Trophoblast cell (in vitro differentiated cells and primary cell): ENCODE measurements around the gene PLA2G3.

Experiments used
- DNase-seq, 2 donors: peaks; one replicate each; pipeline ENCODE4 v3.0.0-alpha.2; 2016
- H2AFZ ChIP-seq: 2 replicates; pipeline ENCODE4 v1.6.1; 2013; ENCODE audit warnings: low read length, moderate library complexity, mild to moderate bottlenecking; ENCODE audit not compliant: insufficient read depth, poor library complexity
- H2AK5ac ChIP-seq: 2 replicates; pipeline ENCODE4 v1.6.1; 2013; ENCODE audit warnings: mild to moderate bottlenecking, low read length
- H2BK120ac ChIP-seq: 2 replicates; pipeline ENCODE4 v1.6.1; 2013; ENCODE audit warnings: low read length, mild to moderate bottlenecking, moderate library complexity; ENCODE audit not compliant: insufficient read depth, poor library complexity
- H2BK12ac ChIP-seq: 2 replicates; pipeline ENCODE4 v1.6.1; 2013; ENCODE audit warnings: mild to moderate bottlenecking, low read length, moderate library complexity
- H2BK5ac ChIP-seq: 2 replicates; pipeline ENCODE4 v1.6.1; 2013; ENCODE audit warnings: low read length, low read depth, moderate library complexity, mild to moderate bottlenecking; ENCODE audit not compliant: poor library complexity
- H3K14ac ChIP-seq: 2 replicates; pipeline ENCODE4 v1.6.1; 2013; ENCODE audit warnings: mild to moderate bottlenecking, low read length
- H3K18ac ChIP-seq: 2 replicates; pipeline ENCODE4 v1.6.1; 2013; ENCODE audit warnings: mild to moderate bottlenecking, low read length
- H3K23ac ChIP-seq: 2 replicates; pipeline ENCODE4 v1.6.1; 2013; ENCODE audit warnings: low read length
- H3K27ac ChIP-seq: 2 replicates; pipeline ENCODE4 v1.5.1; 2013; ENCODE audit warnings: low read depth, mild to moderate bottlenecking, inconsistent platforms, low read length, moderate library complexity
- H3K27me3 ChIP-seq: 2 replicates; pipeline ENCODE4 v1.6.1; 2013; ENCODE audit warnings: inconsistent platforms, mild to moderate bottlenecking, low read length, moderate library complexity; ENCODE audit not compliant: insufficient read depth
- H3K36me3 ChIP-seq, 2 experiments: 1 replicate in 1 of 2; 2 replicates in 1 of 2; pipeline ENCODE4 v1.6.1; 2013; ENCODE audit warnings: low read length in 2 of 2, mild to moderate bottlenecking in 2 of 2, moderate library complexity in 1 of 2; ENCODE audit not compliant: insufficient read depth in 2 of 2, control insufficient read depth in 1 of 2
- H3K4ac ChIP-seq: 2 replicates; pipeline ENCODE4 v1.6.1; 2013; ENCODE audit warnings: low read depth, mild to moderate bottlenecking, low read length, moderate library complexity
- H3K4me1 ChIP-seq, 2 experiments: 1 replicate in 1 of 2; 2 replicates in 1 of 2; pipeline ENCODE4 v1.6.1; 2013; ENCODE audit warnings: low read length in 2 of 2, mild to moderate bottlenecking in 2 of 2, moderate library complexity in 1 of 2; ENCODE audit not compliant: insufficient read depth in 2 of 2, control insufficient read depth in 1 of 2
- H3K4me2 ChIP-seq: 2 replicates; pipeline ENCODE4 v1.6.1; 2013; ENCODE audit warnings: inconsistent platforms, mild to moderate bottlenecking, low read length, moderate library complexity
- H3K4me3 ChIP-seq: 2 replicates; pipeline ENCODE4 v1.5.1; 2013; ENCODE audit warnings: mild to moderate bottlenecking, low read depth, low read length, inconsistent platforms
- H3K79me1 ChIP-seq: one replicate; pipeline ENCODE4 v1.6.1; 2013; ENCODE audit warnings: low read length
- H3K79me2 ChIP-seq: 2 replicates; pipeline ENCODE4 v1.6.1; 2013; ENCODE audit warnings: low read length, mild to moderate bottlenecking; ENCODE audit not compliant: control insufficient read depth, insufficient read depth, poor library complexity
- H3K9ac ChIP-seq: 2 replicates; pipeline ENCODE4 v1.6.1; 2013; ENCODE audit warnings: mild to moderate bottlenecking, low read length
- H3K9me3 ChIP-seq: 2 replicates; pipeline ENCODE4 v1.6.1; 2013; ENCODE audit warnings: low read depth, mild to moderate bottlenecking, control low read depth, inconsistent platforms, low read length; ENCODE audit not compliant: insufficient read depth
- H4K12ac ChIP-seq: 2 replicates; pipeline ENCODE4 v1.6.1; 2013; ENCODE audit warnings: low read depth, mild to moderate bottlenecking, low read length, moderate library complexity
- H4K8ac ChIP-seq: 2 replicates; pipeline ENCODE4 v1.6.1; 2013; ENCODE audit warnings: low read depth, mild to moderate bottlenecking, low read length, moderate library complexity
- H4K91ac ChIP-seq: one replicate; pipeline ENCODE4 v1.6.1; 2013; ENCODE audit warnings: low read depth, mild to moderate bottlenecking, low read length, moderate library complexity
- WGBS: extraction: QIAGEN DNeasy Blood & Tissue Kit; methylation state at CpG from one replicate; pipeline ENCODE4 v1.1.7; 2013; ENCODE audit warnings: missing lambda C conversion rate; ENCODE audit not compliant: insufficient read length, insufficient coverage; ENCODE audit errors: extremely low coverage; 5-methylcytosine and 5-hydroxymethylcytosine counted together

The PLA2G3 gene

GRCh38 chr22:31161386-31161785 lies 21.1 kb upstream of the PLA2G3 start:
- H2AFZ ChIP-seq: no peak overlapping the region
- H3K4me1 ChIP-seq: peaks cover 0 to 2% of the 10 kb centered on the region in 2 experiments
- no peak overlapping the region for H2AK5ac ChIP-seq
- no peaks in the 10 kb centered on the region for H3K27me3 ChIP-seq
- no peak overlapping the region for H3K23ac ChIP-seq
- no peak overlapping the region for H2BK120ac ChIP-seq
- no peak overlapping the region for H3K18ac ChIP-seq
- no peak overlapping the region for H4K8ac ChIP-seq
- no peak overlapping the region for H3K14ac ChIP-seq
- peaks cover 7% of the 10 kb centered on the region for H3K79me2 ChIP-seq
- no peak for DNase-seq
- no peak overlapping the region for H3K27ac ChIP-seq
- H2BK5ac ChIP-seq: no peak overlapping the region
- no peak overlapping the region for H4K12ac ChIP-seq
- no peak overlapping the region for H3K9ac ChIP-seq
- H4K91ac ChIP-seq: no peak overlapping the region
- no peaks in the 10 kb centered on the region for H3K9me3 ChIP-seq
- no peak overlapping the region for H3K4ac ChIP-seq
- peaks cover 6% of the 10 kb centered on the region for H3K79me1 ChIP-seq
- peak overlapping the region; percentile 85 for H3K4me2 ChIP-seq
- H2BK12ac ChIP-seq: no peak overlapping the region
- no peak overlapping the region for H3K4me3 ChIP-seq
- H3K36me3 ChIP-seq: peaks cover 8 to 13% of the 10 kb centered on the region in 2 experiments

DNA sequence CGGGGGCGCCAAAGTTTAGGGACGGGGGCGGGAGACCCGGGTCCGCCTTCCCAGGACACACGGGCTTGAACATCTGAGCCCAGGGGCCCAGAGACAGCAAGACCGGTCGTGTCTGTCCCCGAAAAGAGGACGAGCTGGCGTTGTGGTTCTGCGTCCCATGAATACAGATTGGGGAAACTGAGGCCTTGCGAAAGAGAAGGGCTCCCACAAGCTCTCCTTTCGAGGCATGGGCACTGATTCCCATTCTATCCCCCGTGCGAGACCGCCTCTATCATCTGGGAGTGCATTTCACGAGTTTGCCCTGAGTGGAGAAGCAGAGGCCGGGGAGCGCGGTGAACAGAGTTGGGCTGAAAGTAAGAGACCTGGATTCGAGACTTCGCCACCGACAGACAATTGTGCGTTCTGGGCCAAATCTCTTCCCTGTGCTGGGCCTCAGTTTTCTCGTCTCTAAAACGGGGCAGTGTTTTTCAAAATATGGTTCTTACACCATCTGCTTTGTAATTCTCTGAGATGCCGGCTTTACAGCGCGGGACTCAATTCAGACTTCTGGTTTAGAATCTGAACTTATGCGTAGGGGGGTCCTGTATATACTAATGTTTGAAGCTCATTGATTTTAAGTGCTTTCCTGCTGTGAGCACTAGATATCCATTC lies 20.1 kb upstream of the PLA2G3 start:
- H3K27me3 ChIP-seq: no peaks in the 10 kb centered on the region
- peak overlapping the region; percentile 8 for H2AFZ ChIP-seq
- no peak overlapping the region for H2BK12ac ChIP-seq
- H4K12ac ChIP-seq: peak overlapping the region; percentile 24
- H3K27ac ChIP-seq: no peak overlapping the region
- H3K79me1 ChIP-seq: peaks cover 6% of the 10 kb centered on the region
- peak in 1 of 2 donors; percentile 41 for DNase-seq
- H2BK120ac ChIP-seq: no peak overlapping the region
- H3K18ac ChIP-seq: peak overlapping the region; percentile 71
- H3K4me1 ChIP-seq: peaks cover 0 to 2% of the 10 kb centered on the region in 2 experiments
- H3K4ac ChIP-seq: peak overlapping the region; percentile 44
- H3K9me3 ChIP-seq: no peaks in the 10 kb centered on the region
- peak overlapping the region; percentile 58 for H4K8ac ChIP-seq
- peaks cover 5% of the 10 kb centered on the region for H3K79me2 ChIP-seq
- H3K4me3 ChIP-seq: peak overlapping the region; percentile 73
- peak overlapping the region; percentile 56 for H3K14ac ChIP-seq
- WGBS: no CpG with 5 or more reads among the region's 32 CpGs
- H3K4me2 ChIP-seq: peak overlapping the region; percentile 85
- H2BK5ac ChIP-seq: peak overlapping the region; percentile 4
- no peak overlapping the region for H2AK5ac ChIP-seq
- peaks cover 3 to 9% of the 10 kb centered on the region in 2 experiments for H3K36me3 ChIP-seq
- H3K23ac ChIP-seq: no peak overlapping the region
- peak overlapping the region; percentile 41 for H4K91ac ChIP-seq
- peak overlapping the region; percentile 18 for H3K9ac ChIP-seq

- H3K27ac ChIP-seq: no peak overlapping the region
- no peak overlapping the region for H3K18ac ChIP-seq
- H2BK120ac ChIP-seq: no peak overlapping the region
- H2BK5ac ChIP-seq: no peak overlapping the region
- no peak overlapping the region for H2BK12ac ChIP-seq
- WGBS: no CpG with 5 or more reads among the region's 3 CpGs
- no peak overlapping the region for H3K14ac ChIP-seq
- no peak overlapping the region for H3K4ac ChIP-seq
- no peak overlapping the region for H4K91ac ChIP-seq
- H2AK5ac ChIP-seq: no peak overlapping the region
- no peak overlapping the region for H3K4me3 ChIP-seq
- H3K9ac ChIP-seq: no peak overlapping the region
- H3K4me1 ChIP-seq: peaks cover under 1 to 2% of the 10 kb centered on the region in 2 experiments
- no peak overlapping the region for H4K12ac ChIP-seq
- no peaks in the 10 kb centered on the region for H3K27me3 ChIP-seq
- H4K8ac ChIP-seq: no peak overlapping the region
- no peak overlapping the region for H2AFZ ChIP-seq
- no peaks in the 10 kb centered on the region for H3K9me3 ChIP-seq
- H3K23ac ChIP-seq: no peak overlapping the region
- peaks cover 2% of the 10 kb centered on the region for H3K79me2 ChIP-seq
- H3K79me1 ChIP-seq: peaks cover 5% of the 10 kb centered on the region
- H3K4me2 ChIP-seq: no peak overlapping the region
- no peaks in the 10 kb centered on the region for H3K36me3 ChIP-seq
- peak in 1 of 2 donors; percentile 37 for DNase-seq
These were observed 15.1 kb upstream of the PLA2G3 start for GRCh38 chr22:31155422-31155821.

- no peak overlapping the region for H3K4me2 ChIP-seq
- H3K79me2 ChIP-seq: no peaks in the 10 kb centered on the region
- no peaks in the 10 kb centered on the region for H3K36me3 ChIP-seq
- no CpG with 5 or more reads among the region's 1 CpG for whole genome bisulfite sequencing
- no peak overlapping the region for H2AFZ ChIP-seq
- no peaks in the 10 kb centered on the region for H3K27me3 ChIP-seq
- H2BK12ac ChIP-seq: no peak overlapping the region
- H3K9ac ChIP-seq: no peak overlapping the region
- no peak overlapping the region for H4K8ac ChIP-seq
- H3K79me1 ChIP-seq: peaks cover 2% of the 10 kb centered on the region
- no peak overlapping the region for H4K91ac ChIP-seq
- H3K9me3 ChIP-seq: no peaks in the 10 kb centered on the region
- peaks cover 2 to 4% of the 10 kb centered on the region in 2 experiments for H3K4me1 ChIP-seq
- no peak overlapping the region for H3K14ac ChIP-seq
- H3K4ac ChIP-seq: no peak overlapping the region
- H3K23ac ChIP-seq: no peak overlapping the region
- H3K18ac ChIP-seq: no peak overlapping the region
- no peak overlapping the region for H2BK120ac ChIP-seq
- no peak for DNase-seq
- no peak overlapping the region for H2AK5ac ChIP-seq
- no peak overlapping the region for H3K4me3 ChIP-seq
- no peak overlapping the region for H2BK5ac ChIP-seq
- H4K12ac ChIP-seq: no peak overlapping the region
- no peak overlapping the region for H3K27ac ChIP-seq
These were observed 14.7 kb upstream of the PLA2G3 start for GRCh38 chr22:31154975-31155374.
